DMS 273 (cell line): Measurements from ENCODE around the gene STK38L.
"Not testable (repeated sequence)": the region's sequence is repeated elsewhere in the genome, so short reads cannot be mapped to it uniquely, and the experiment has no call there.

Experiments
- DNase-seq: peaks from one replicate; lab custom pipeline; 2025; ENCODE audit not compliant: unreplicated experiment; lab: John Stamatoyannopoulos, UW

STK38L gene

DNA sequence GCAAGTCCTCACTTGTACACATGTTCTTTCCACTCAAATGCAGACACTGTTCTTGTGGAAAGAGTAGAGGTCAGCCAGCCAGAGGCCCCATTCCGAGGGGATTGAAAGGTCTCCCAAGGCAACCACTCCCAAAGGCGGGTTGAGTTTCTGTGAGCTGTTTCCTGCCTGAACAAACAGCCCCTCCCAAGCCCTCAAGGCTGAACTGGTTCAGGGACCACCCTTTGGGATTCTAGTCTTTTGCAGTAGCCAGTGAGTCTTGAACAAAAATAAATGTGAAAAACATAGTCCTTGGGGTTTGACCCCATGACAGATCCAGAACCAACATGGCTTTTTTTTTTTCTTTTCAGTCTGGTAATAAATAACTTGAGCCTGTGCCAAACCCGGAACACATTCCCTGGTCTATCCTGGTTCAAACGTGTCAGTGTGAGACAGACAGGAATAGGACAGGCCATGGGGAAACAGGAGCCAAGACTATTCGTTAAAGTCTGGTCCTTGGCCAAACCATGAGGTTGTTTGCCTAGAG, 17.6 kb upstream of the STK38L start:
- peak; percentile 13 for DNase-seq

GRCh38 chr12:27229367-27229766, 14.7 kb upstream of the STK38L start:
- DNase-seq, result no peak

GRCh38 chr12:27231374-27231773, 12.7 kb upstream of the STK38L start:
- not testable (repeated sequence) for DNase-seq

- DNase-seq, result no peak
These were observed 10.3 kb upstream of the STK38L start for GRCh38 chr12:27233814-27234213.

DNA sequence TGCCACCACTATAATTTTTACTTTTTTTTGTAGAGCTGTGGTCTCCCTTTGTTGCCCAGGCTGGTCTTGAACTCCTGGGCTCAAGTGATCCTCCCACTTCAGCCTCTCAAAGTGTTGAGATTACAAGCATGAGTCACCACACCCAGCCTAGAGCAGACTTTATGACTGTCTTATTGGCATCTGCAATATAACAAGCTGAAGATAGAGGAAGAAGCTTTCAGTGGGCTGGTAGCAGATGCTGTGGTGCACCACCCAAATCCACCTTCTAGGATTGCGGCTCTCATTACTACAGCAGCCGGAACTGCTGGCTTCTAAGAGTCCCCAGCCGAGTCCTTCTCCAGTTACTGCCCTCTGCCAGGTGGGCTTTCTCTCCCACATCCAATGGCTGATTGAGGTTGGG, 7.6 kb upstream of the STK38L start:
- no peak for DNase-seq

- DNase-seq, result no peak
These were observed 6.0 kb upstream of the STK38L start for GRCh38 chr12:27237790-27238771.

GRCh38 chr12:27243006-27243405, 1.1 kb upstream of the STK38L start:
- DNase-seq, result no peak

- DNase-seq, result peak; percentile 6
These were observed 803 bp downstream of the STK38L start for GRCh38 chr12:27244689-27245488.

- DNase-seq, result no peak
These were observed 2.1 kb downstream of the STK38L start for GRCh38 chr12:27246141-27246540.

- no peak for DNase-seq
These were observed 2.7 kb downstream of the STK38L start for GRCh38 chr12:27246774-27247173.

DNA sequence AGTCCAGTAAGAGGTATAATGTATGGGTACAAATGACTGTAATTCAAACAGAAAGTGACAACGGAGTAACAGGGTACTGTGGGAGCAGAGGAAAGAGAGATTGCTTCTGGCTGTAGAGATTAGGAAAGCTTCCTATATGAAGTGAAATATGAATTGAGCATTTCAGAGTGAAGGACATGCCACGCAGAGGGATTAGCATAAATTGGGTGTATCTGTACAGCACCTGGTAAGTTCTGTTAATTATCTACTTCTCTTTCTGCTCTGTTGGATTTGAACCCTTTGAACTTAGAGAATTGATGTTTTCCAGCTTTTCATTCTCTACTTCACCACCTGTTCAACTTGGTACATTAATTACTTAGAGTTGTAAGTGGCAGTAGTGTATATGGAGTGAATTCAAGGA, 8.8 kb downstream of the STK38L start:
- DNase-seq, result no peak

DNA sequence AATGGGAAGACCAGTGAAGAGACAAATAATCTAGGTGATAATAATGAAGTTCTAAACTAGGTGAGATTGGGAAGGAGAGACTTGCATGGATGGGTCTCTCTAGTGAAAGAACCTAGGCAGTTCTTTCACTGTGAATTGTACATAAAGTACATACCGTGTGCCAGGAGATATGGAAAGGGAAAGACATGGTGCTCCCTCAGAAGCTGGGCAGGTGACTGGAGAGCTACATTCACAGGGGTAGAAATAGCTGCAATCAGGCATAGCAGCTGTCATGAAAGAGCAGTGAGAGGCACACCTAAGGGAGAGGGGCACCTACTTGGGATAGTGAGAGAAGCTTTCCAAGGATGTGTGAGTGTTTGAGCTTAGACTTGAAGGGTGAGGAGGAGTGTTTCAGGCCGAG, 9.3 kb downstream of the STK38L start:
- no peak for DNase-seq

GRCh38 chr12:27255806-27256205, 11.7 kb downstream of the STK38L start:
- no peak for DNase-seq

GRCh38 chr12:27257104-27257843, 13.2 kb downstream of the STK38L start:
- no peak for DNase-seq

DNA sequence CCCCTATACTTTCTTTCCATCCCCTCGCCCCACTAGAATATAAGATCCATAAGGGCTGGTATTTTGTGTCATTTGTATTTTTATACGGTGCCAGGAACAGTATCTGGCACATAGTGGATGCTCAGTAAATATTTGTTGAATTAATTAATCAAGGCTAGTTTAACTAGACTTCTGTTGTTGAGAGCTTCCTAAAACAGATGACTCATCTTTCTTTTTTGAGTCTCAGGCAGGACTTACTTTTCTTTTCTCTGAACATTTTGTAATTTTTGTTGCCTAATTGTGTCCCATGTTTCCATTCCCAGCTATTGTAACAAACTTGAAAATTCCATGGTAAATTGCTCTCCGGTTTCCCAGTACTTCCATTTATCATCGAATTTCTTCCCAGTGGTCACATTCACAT, 16.7 kb downstream of the STK38L start:
- DNase-seq, result no peak

GRCh38 chr12:27261866-27262265, 17.8 kb downstream of the STK38L start:
- DNase-seq, result no peak

DNA sequence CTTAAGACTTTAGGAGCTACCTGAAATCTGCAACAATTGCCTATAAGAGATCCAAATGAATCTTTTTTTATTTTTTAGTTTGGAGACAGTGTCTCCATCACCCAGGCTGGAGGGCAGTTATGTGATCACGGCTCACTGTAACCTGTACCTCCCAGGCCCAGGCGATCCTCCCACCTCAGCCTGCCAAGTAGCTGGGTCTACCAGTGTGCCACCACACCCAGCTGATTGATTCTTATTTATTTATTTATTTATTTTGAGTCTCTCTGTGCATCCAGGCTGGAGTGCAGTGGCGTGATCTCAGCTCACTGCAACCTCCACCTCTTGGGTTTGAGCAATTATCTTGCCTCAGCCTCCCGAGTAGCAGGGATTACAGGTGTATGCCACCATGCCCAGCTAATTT, 26.1 kb downstream of the STK38L start:
- no peak for DNase-seq

GRCh38 chr12:27271206-27271605, 27.1 kb downstream of the STK38L start:
- DNase-seq, result no peak

GRCh38 chr12:27272373-27273028, 28.4 kb downstream of the STK38L start:
- DNase-seq, result no peak

DNA sequence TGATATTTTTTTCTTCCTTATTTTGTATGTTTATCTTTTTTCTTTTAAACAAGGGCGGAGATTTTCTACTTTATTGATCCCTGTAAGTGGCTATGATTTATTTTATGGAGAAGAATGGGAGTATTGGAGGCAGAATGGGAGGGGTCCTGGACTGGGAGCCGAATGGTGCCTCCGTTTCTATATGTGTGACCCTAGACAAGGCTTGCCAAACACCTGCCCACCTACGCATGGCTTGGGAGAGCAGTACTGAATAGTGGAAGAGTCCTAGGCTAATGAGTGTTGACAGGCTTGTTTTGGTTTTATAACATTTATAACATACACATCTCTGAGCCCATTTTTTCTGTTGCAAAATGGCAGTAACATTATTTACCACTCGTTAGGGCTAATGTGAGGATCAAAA, 29.0 kb downstream of the STK38L start:
- no peak for DNase-seq

DNA sequence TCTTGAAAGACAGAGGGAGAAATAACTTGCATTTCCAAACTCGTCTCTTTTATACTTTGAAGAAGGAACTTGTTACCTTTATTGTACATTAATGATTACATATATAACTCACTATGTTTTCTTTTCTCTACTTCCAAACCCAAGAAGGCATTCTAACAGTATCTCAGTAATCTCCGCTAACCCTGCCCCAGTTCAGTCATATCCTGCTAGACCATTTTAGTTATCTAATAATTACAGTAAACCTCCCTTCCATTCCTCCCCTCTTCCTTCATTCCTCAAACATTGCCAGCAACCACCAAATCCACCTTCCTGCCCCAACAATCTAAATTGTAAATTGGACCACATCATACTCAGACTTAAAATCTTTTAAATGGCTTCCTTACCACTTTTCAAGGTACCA, 30.6 kb downstream of the STK38L start:
- no peak for DNase-seq
